H1 (cell line): Measurements from ENCODE around the gene COL6A1. TPM values are rescaled to one million over a fixed set of nuclear protein-coding genes. Genes with fewer than 3 reads are reported as not detected.

Source experiments
- CTCF ChIA-PET: fragments of 300-600 bp; sonication (Branson Sonifier 250); formaldehyde crosslinking; loops from one replicate; lab custom pipeline; 2021; ENCODE audit not compliant: partially characterized antibody; lab: Charles Lee
- POLR2A ChIA-PET: fragments of 300-600 bp; sonication (Branson Sonifier 250); formaldehyde crosslinking; loops from one replicate; lab custom pipeline; 2021; ENCODE audit warnings: inconsistent platforms; ENCODE audit not compliant: partially characterized antibody; lab: Charles Lee
- DNase-seq, 2 experiments: peaks; one replicate each; pipeline versions ENCODE4 v3.0.0 to v3.0.0-alpha.2; 2010 to 2022; ENCODE audit warnings: low spot score in 2 of 2, low read depth in 1 of 2, mixed read lengths in 1 of 2
- FAIRE-seq: peaks from 2 replicates; lab custom pipeline; 2011; peaks lifted over from hg19 to GRCh38; lab: Jason Lieb, UNC
- H2AFZ ChIP-seq: 2 replicates; pipeline ENCODE4 v1.8.1; 2012; ENCODE audit warnings: low read length, inconsistent platforms
- H2AK5ac ChIP-seq: 2 replicates; pipeline ENCODE4 v1.6.1; 2013; ENCODE audit warnings: low read depth, low read length
- H2BK120ac ChIP-seq: replicated peaks from 2 replicates; pipeline ENCODE3; 2013; ENCODE audit warnings: low read depth, low read length, inconsistent platforms
- H2BK12ac ChIP-seq: 2 replicates; pipeline ENCODE4 v1.6.1; 2013; ENCODE audit warnings: low read depth, low read length
- H2BK15ac ChIP-seq: 2 replicates; pipeline ENCODE4 v1.6.1; 2013; ENCODE audit warnings: low read length
- H2BK20ac ChIP-seq: 2 replicates; pipeline ENCODE4 v1.6.1; 2013; ENCODE audit warnings: low read length
- H2BK5ac ChIP-seq: 2 replicates; pipeline ENCODE4 v1.6.1; 2013; ENCODE audit warnings: low read depth, low read length
- H3K14ac ChIP-seq: 2 replicates; pipeline ENCODE4 v1.6.1; 2013; ENCODE audit warnings: inconsistent platforms; ENCODE audit not compliant: insufficient read length
- H3K18ac ChIP-seq: 2 replicates; pipeline ENCODE4 v1.6.1; 2013; ENCODE audit warnings: low read length; ENCODE audit errors: extremely low read depth
- H3K23ac ChIP-seq: 2 replicates; pipeline ENCODE4 v1.6.1; 2013; ENCODE audit warnings: inconsistent platforms; ENCODE audit not compliant: insufficient read length
- H3K23me2 ChIP-seq: 2 replicates; pipeline ENCODE4 v1.6.1; 2013; ENCODE audit warnings: low read depth, low read length
- H3K27ac ChIP-seq: 2 replicates; pipeline ENCODE4 v1.6.1; 2011; ENCODE audit warnings: low read depth, low read length, inconsistent platforms
- H3K27me3 ChIP-seq, 4 experiments: replicated peaks in 1 of 4; 1 replicate in 1 of 4; 2 replicates in 3 of 4; pipeline versions ENCODE4 v1.6.1 to v1.8.1; 2011 to 2013; ENCODE audit warnings: low read length in 3 of 4, mild to moderate bottlenecking in 3 of 4, inconsistent platforms in 2 of 4, mixed read lengths in 2 of 4, moderate library complexity in 1 of 4; ENCODE audit not compliant: control insufficient read depth in 3 of 4, insufficient read depth in 3 of 4; ENCODE audit errors: extremely low read depth in 1 of 4
- H3K36me3 ChIP-seq, 4 experiments: 2 replicates each; pipeline versions ENCODE4 v1.6.1 to v1.8.1; 2011 to 2013; ENCODE audit warnings: mild to moderate bottlenecking in 4 of 4, low read length in 3 of 4, moderate library complexity in 2 of 4, control low read depth in 1 of 4, inconsistent platforms in 1 of 4; ENCODE audit not compliant: insufficient read depth in 4 of 4, control insufficient read depth in 2 of 4
- H3K4ac ChIP-seq: replicated peaks from 2 replicates; pipeline ENCODE3; 2013; ENCODE audit warnings: low read length, low read depth, mixed read lengths, inconsistent platforms; ENCODE audit not compliant: insufficient read length
- H3K4me1 ChIP-seq, 4 experiments: replicated peaks in 1 of 4; 1 replicate in 1 of 4; 2 replicates in 3 of 4; pipeline versions ENCODE4 v1.6.1 to v1.8.1; 2011 to 2013; ENCODE audit warnings: low read length in 3 of 4, inconsistent platforms in 2 of 4, mixed read lengths in 1 of 4; ENCODE audit not compliant: insufficient read depth in 4 of 4, control insufficient read depth in 3 of 4
- H3K4me2 ChIP-seq, 2 experiments: 2 replicates each; pipeline versions ENCODE4 v1.6.1 to v1.8.1; 2011 to 2013; ENCODE audit warnings: low read depth in 2 of 2, low read length in 2 of 2, control low read depth in 1 of 2, inconsistent platforms in 1 of 2, mild to moderate bottlenecking in 1 of 2; ENCODE audit not compliant: insufficient read depth in 1 of 2
- H3K4me3 ChIP-seq, 4 experiments: fragments of 200-600, 300-600 bp in 1 of 4; sonication (generic), shearing (Covaris generic), sonication (Bioruptor Twin) in 1 of 4; 2 replicates each; pipeline versions ENCODE4 v1.5.1 to v1.8.1; 2011 to 2016; ENCODE audit warnings: low read length in 4 of 4, low read depth in 3 of 4, control low read depth in 2 of 4, inconsistent platforms in 2 of 4, mild to moderate bottlenecking in 2 of 4, mixed read lengths in 1 of 4, moderate library complexity in 1 of 4; ENCODE audit not compliant: insufficient read depth in 2 of 4; ENCODE audit errors: extremely low read depth in 1 of 4
- H3K56ac ChIP-seq: replicated peaks from 2 replicates; pipeline ENCODE3; 2013; ENCODE audit warnings: low read depth, mild to moderate bottlenecking, mixed read lengths, low read length, inconsistent platforms; ENCODE audit not compliant: insufficient read length
- H3K79me1 ChIP-seq: 2 replicates; pipeline ENCODE4 v1.6.1; 2013; ENCODE audit warnings: low read depth, low read length, control low read depth
- H3K79me2 ChIP-seq, 2 experiments: 2 replicates each; pipeline versions ENCODE4 v1.6.1 to v1.8.1; 2012 to 2013; ENCODE audit warnings: low read length in 2 of 2, mild to moderate bottlenecking in 2 of 2, inconsistent platforms in 1 of 2; ENCODE audit not compliant: insufficient read depth in 2 of 2, control insufficient read depth in 1 of 2
- H3K9ac ChIP-seq, 4 experiments: replicated peaks in 1 of 4; 1 replicate in 1 of 4; 2 replicates in 3 of 4; pipeline versions ENCODE4 v1.6.1 to v1.8.1; 2011 to 2013; ENCODE audit warnings: low read depth in 3 of 4, low read length in 3 of 4, control low read depth in 2 of 4, mild to moderate bottlenecking in 2 of 4, moderate library complexity in 2 of 4, inconsistent platforms in 1 of 4; ENCODE audit errors: extremely low read depth in 1 of 4
- H3K9me3 ChIP-seq, 2 experiments: 2 replicates each; pipeline versions ENCODE4 v1.6.1 to v1.8.1; 2012 to 2013; ENCODE audit warnings: mild to moderate bottlenecking in 2 of 2, moderate library complexity in 2 of 2, control low read depth in 1 of 2, inconsistent platforms in 1 of 2, low read depth in 1 of 2, low read length in 1 of 2, mixed read lengths in 1 of 2; ENCODE audit not compliant: insufficient read depth in 2 of 2
- H4K20me1 ChIP-seq, 2 experiments: replicated peaks in 1 of 2; 2 replicates each; pipeline versions ENCODE3 to v1.8.1; 2011 to 2013; ENCODE audit warnings: inconsistent platforms in 2 of 2, low read length in 2 of 2, mild to moderate bottlenecking in 1 of 2; ENCODE audit not compliant: insufficient read depth in 2 of 2, control insufficient read depth in 1 of 2
- H4K5ac ChIP-seq: 2 replicates; pipeline ENCODE4 v1.6.1; 2013; ENCODE audit warnings: low read length, low read depth, mixed read lengths, inconsistent platforms; ENCODE audit not compliant: insufficient read length
- H4K8ac ChIP-seq: 2 replicates; pipeline ENCODE4 v1.8.0; 2013; ENCODE audit warnings: mild to moderate bottlenecking, moderate library complexity, low read length, inconsistent platforms; ENCODE audit not compliant: insufficient read depth; ENCODE audit errors: extremely low read depth
- H4K91ac ChIP-seq: replicated peaks from 2 replicates; pipeline ENCODE3; 2013; ENCODE audit warnings: low read length, mixed read lengths, inconsistent platforms; ENCODE audit not compliant: insufficient read length
- BRCA1 ChIP-seq: IDR thresholded peaks from 2 replicates; pipeline ENCODE4 v1.6.1; 2012; ENCODE audit warnings: low read depth, low read length, improper control_type of control experiment
- SP1 ChIP-seq: IDR thresholded peaks from 2 replicates; pipeline ENCODE4 v1.6.1; 2011; ENCODE audit warnings: low read depth, low read length
- WGBS, 2 experiments: shearing (Covaris generic) in 1 of 2; methylation state at CpG; one replicate each; pipeline versions ENCODE4 v1.1.6 to v1.1.7; 2013 to 2015; ENCODE audit warnings: low lambda C conversion rate in 2 of 2, mixed read lengths in 2 of 2, inconsistent platforms in 1 of 2, low coverage in 1 of 2, missing lambda C conversion rate in 1 of 2; ENCODE audit not compliant: insufficient replicate concordance in 2 of 2, insufficient coverage in 1 of 2, insufficient read length in 1 of 2; ENCODE audit errors: extremely low coverage in 1 of 2, missing lambda C conversion rate in 1 of 2; 5-methylcytosine and 5-hydroxymethylcytosine counted together
- polyA plus RNA-seq, 7 experiments: library from polyadenylated mRNA; depleted of rRNA in 3 of 7; stranded (reverse) in 5 of 7; unstranded in 2 of 7; fragments of >200 nt in 5 of 7; fragments of 200-250 nt in 2 of 7; gene quantifications; 1 replicate in 5 of 7; 2 replicates in 1 of 7; 4 replicates in 1 of 7; pipeline versions ENCODE4 v1.2.1 to v1.2.3, GENCODE V29; 2011 to 2013; ENCODE audit warnings: missing spikeins in 2 of 7, mixed read lengths in 2 of 7
- total RNA-seq: library from RNA; stranded (reverse); fragmentation: NEBNext Ultra II Directional; extraction: Animal tissue kit (Norgen Biotek cat#: 25700); gene quantifications from 2 replicates; pipeline ENCODE4 v1.2.1, GENCODE V29; 2021
- TF ChIP-seq, protein P1 (sequence below): IDR thresholded peaks from 2 replicates; pipeline ENCODE4 v1.6.1; 2011; ENCODE audit warnings: low read depth, mild to moderate bottlenecking, low read length; ENCODE audit not compliant: insufficient read depth

The COL6A1 gene
- total and polyA plus RNA-seq, 2 of the 8 experiments (the other 6 are each of a cell fraction or from before 2014, with no cell fraction given), result 100 to 115 TPM

DNA sequence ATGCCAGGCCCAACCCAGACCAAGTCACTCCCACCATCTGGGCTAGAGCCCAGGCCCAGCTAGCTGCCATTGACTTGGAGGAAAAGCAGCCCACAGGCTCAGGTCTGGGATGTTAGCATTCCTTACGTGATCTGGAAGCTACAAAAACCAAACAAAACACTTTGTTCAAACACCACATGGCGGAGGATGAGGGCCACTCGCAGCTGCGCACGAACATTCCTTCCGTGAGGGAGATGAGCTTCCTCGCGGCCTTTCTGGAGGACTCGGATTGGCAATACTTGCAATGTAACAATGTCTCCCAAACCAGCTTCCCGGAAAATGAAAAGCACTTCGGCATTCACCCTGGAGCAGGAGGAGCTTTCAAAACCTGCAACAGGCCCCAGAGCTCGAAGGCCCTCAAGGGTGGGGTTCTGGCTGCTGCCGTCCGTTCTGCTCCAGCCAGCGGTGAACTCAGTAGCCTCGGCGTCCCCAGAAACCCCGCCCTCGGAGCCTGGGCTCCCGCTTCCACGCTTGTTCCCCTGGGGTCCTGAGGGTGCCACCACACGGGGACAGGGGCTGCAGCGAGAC is 40.5 kb downstream of the COL6A1 start:
- CTCF ChIA-PET, result no interaction called here
- Histone ChIP-seq H3K36me3 (no peaks in the 10 kb centered on the region), H3K23me2 (no peaks in the 10 kb centered on the region), H3K14ac (no peak overlapping the region), H3K56ac (no peak overlapping the region), H4K8ac (no peak overlapping the region), H3K9me3 (no peaks in the 10 kb centered on the region), H3K4me1 (peaks cover 0 to 2% (median 0%) of the 10 kb centered on the region in 4 experiments; a peak in 2 of 7 replicates), H3K4me3 (no peak overlapping the region), H3K4ac (no peak overlapping the region), H2AK5ac (no peak overlapping the region), H3K79me2 (no peaks in the 10 kb centered on the region), H4K91ac (no peak overlapping the region), H4K20me1 (no peaks in the 10 kb centered on the region), H4K5ac (no peak overlapping the region), H2BK120ac (no peak overlapping the region), H2BK12ac (no peak overlapping the region), H2BK5ac (no peak overlapping the region), H3K27me3 (0 out of 7 replicates have a peak, but pooled peaks cover 0 to 2% (median 0%) of the 10 kb centered on the region in 4 experiments), H3K23ac (no peak overlapping the region), H2BK15ac (no peak overlapping the region), H3K9ac (no peak overlapping the region), H3K18ac (no peak overlapping the region), H2AFZ (peak overlapping the region; percentile 24; the same call in 1 of the 2 replicates), H2BK20ac (no peak overlapping the region), H3K79me1 (no peaks in the 10 kb centered on the region), H3K27ac (no peak overlapping the region), H3K4me2 (no peak overlapping the region)
- 93% methylated on average over 23 of the region's 23 CpGs; no CpG with 5 or more reads in 1 of the 2 experiments for WGBS, 2 experiments
- FAIRE-seq, result no peak
- POLR2A ChIA-PET, result no interaction called here
- DNase-seq, result no peak
- TF ChIP-seq SP1, result no peak
- no peak for TF ChIP-seq BRCA1
- TF ChIP-seq, protein P1, sequence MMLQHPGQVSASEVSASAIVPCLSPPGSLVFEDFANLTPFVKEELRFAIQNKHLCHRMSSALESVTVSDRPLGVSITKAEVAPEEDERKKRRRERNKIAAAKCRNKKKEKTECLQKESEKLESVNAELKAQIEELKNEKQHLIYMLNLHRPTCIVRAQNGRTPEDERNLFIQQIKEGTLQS, result no peak
